Hematopoietic multipotent progenitor cell treated with erythropoietin and hydrocortisone succinate and interleukin-3 and kit ligand, for 6 days (in vitro differentiated cells): ENCODE measurements around the gene DYRK1A.
A peak's percentile ranks its signal among the peaks of the same experiment; 100 is the strongest.
"Not testable (repeated sequence)": the region's sequence is repeated elsewhere in the genome, so short reads cannot be mapped to it uniquely, and the experiment has no call there.

Experiments used
- DNase-seq: peaks from one replicate; pipeline ENCODE4 v3.0.0-alpha.2; 2015

The DYRK1A gene

DNA sequence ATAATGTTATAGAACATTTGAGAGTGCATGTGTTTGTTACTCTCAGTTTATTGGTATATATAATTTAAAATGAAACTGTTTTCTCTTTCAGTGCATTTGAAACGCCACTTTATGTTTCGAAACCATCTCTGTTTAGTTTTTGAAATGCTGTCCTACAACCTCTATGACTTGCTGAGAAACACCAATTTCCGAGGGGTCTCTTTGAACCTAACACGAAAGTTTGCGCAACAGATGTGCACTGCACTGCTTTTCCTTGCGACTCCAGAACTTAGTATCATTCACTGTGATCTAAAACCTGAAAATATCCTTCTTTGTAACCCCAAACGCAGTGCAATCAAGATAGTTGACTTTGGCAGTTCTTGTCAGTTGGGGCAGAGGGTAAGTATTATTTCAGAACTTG lies 123.5 kb downstream of the DYRK1A start:
- DNase-seq: no peak

DNA sequence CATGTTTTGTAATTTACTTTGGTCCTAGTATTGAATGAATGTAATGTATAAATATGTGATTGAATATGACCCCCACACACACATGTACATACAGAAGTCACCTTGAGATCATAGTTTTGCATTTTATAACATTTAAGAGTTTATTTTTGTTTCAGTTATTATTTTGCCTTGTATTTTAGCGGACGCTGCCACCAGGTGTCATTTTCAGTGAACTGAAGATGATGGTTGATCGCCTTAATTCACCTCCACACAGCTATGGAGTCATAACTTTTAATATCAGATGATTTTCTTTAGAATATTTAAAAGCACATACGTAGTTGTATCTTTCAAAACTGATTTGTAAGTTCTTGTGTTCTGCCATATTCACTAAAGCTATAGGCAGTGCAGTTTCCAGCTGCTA lies 130.4 kb downstream of the DYRK1A start:
- peak; percentile 38 for DNase-seq

DNA sequence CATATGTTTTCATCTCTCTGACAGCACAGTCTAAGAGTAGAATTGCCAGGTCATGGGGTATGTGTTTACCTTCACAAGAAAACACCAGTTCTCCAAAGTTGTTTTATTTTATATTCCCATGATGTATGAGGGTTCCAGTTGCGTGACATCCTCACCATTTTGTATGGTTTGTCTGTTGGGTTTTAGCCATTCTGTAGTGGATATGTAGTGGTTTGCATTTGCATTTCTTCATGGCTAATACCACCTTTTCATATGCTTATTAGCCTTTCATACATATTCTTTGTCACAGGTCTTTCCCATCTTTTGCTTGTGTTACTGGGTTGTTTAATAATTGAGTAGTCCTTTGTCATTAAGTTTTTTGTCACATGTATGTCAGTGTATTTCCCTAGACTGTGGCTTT lies 132.1 kb downstream of the DYRK1A start:
- DNase-seq: no peak

DNA sequence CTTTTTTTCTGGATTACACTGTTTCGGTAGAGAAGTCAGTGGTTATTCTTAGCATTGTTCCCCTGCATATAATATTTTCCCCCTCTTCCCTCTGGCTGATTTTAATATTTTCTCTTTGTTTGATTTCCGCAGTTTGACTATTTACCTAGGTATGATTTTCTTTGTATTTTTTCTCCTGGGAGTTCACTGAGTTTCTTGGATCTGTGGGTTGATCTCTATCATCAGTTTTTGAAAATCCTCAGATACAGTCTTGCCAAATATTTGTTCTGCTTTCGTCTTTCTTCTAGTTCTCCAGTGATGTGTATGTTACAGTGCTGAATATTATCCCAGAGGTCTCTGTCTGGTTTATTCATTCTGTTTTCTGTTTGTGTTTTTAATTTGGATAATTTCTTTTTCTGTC lies 136.4 kb downstream of the DYRK1A start:
- DNase-seq: no peak

DNA sequence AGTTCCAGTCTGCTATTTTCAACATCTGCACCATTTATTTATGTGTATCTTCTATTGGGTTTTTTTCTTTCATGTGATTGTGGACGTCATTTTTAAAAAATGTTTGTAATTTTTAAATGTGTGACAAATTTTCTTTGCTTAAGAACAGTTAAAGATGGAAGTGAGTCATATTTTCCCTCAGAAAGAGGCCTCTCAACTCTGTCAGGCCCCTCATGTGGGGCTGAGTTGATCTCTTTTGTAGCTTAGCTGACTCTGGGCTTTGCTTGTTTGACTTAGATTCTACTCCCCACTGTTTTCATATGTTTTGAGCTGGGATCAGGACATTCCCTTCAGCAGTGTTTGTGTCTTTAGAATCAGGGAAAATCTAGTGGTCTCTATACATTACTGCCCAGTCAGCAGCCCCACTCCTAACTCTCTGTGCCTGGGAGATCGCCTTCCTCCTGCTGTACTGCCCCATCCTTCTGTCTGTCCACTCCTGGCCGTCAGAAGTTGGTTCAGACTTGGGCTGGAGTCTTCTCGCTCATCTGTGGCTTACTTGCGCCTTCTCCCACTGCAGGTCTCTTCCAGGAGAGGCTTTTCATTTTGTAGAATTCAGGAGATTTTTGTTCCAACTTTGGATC lies 137.4 kb downstream of the DYRK1A start:
- DNase-seq: no peak

DNA sequence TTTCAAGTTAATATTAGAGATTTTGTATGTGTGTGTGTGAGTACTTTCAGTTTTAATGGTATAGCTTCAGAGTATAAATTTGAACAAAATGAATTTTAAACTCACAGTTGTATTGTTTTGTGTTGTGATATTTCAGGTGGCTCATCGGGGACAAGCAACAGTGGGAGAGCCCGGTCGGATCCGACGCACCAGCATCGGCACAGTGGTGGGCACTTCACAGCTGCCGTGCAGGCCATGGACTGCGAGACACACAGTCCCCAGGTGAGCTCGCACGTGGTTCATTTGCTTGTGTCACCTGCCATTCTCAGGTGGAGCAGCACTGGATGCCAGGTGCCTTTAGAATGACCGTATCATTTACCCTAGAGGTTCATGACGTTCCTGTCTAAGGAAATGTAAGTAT lies 139.4 kb downstream of the DYRK1A start:
- DNase-seq: no peak

DNA sequence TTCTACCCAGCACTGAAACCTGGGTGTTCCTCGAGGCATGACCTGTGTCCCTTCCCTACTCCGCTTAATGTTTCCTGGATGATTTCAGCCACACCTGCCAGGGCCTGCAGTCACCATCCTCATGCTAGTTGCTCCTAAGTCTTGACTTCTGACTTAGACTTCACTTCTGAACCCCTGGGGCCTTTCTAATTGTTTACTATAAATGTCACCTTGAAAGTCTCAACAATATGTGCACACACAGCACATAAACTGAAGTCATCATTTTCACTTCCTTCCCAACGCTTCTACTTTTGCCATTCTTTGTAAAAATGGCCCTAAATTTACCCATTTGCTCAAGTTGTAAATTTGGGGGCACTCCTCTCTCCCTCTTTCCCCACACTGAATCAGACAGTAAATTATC lies 141.1 kb downstream of the DYRK1A start:
- DNase-seq: no peak

DNA sequence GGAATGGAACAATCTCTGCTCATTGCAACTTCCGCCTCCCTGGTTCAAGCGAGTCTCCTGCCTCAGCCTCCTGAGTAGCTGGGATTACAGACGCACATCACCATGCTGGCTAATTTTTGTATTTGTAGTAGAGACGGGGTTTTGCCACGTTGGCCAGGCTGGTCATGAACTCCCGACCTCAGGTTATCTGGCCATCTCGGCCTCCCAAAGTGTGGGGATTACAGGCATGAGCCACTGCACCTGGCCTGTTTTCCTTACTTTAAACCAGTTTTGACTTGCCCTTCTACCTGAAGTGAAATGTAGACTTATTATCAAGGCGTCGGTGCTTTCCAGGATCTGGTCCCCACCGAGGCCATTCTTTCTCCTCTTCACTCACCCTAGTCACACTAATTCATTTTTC lies 141.8 kb downstream of the DYRK1A start:
- DNase-seq: no peak

DNA sequence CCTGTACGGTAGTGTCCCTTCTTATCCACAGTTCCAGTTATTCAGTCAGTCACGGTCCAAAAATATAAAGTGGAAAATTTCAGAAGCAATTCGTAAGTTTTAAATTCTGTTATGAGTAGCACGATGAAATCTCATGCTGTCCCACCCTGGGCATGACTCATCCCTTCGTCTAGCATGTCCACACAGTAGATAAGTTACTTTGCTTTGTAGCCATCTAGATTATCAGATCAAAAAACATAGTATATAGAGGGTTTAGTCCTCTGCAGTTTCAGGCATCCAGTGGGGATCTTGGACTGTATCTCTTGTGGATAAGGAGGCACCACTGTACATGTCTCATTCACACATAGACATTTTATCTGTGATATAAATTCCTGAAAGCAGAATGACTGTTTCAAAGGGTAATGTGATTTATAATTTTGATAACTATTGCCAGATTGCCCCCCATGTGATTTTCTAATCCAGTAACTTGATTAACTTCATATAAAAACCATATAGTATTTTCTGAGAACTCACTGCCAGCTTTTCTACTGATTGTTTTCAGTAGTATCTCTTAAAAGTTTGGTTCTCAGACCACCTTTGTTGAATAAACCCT lies 143.3 kb downstream of the DYRK1A start:
- DNase-seq: peak; percentile 37

DNA sequence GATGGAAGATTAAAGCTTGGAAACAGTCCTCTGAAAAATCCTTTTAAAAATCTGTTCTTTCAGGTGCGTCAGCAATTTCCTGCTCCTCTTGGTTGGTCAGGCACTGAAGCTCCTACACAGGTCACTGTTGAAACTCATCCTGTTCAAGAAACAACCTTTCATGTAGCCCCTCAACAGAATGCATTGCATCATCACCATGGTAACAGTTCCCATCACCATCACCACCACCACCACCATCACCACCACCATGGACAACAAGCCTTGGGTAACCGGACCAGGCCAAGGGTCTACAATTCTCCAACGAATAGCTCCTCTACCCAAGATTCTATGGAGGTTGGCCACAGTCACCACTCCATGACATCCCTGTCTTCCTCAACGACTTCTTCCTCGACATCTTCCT lies 145.3 kb downstream of the DYRK1A start:
- no peak for DNase-seq

DNA sequence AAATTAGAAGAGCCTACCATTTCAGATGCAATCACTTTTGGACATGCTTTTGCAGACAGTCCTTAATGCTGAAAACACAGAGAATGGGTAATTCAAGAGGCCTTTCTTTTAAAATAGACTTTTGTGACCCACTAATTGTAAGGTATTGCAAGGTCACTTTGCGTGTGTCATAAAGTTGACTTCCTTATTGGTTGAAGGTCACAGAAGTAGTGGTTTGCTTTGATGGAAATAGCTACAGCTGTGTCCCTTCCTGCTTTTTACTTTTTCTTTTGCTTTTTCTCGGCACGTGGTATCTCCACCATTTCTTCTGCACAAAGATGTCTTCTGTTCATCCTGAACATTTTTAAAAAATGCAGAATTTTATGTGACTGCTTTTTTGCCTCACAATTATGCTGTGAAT lies 146.8 kb downstream of the DYRK1A start:
- DNase-seq: no peak

DNA sequence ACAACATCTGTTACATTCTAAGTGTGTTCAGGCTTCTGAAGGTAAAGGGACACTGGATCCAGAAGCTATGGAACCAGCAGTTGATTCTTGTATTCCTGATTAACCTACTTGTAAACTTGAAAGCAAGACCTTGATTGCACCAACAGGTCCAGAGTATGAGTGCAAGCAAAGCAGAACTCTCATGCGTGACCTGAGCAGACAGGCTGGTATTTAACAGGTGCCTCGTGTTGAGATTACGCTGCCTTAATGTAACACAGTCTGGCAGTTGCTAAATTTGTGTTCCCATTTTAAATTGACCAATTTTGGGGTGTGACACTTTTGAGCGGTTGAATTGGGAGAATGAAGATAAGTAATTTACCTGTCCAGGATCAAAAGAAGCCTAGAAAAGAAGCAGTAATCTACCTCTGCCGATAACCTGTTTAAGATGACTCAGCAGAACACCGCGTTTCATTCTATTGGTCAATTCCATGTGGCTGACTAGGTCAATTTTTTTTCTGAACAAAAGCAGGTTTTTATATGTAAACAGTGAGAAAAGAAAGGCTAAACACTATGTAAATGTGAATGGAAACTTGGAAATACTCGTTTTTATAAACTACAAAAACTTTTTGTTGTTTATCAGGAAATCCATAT lies 147.6 kb downstream of the DYRK1A start:
- no peak for DNase-seq

DNA sequence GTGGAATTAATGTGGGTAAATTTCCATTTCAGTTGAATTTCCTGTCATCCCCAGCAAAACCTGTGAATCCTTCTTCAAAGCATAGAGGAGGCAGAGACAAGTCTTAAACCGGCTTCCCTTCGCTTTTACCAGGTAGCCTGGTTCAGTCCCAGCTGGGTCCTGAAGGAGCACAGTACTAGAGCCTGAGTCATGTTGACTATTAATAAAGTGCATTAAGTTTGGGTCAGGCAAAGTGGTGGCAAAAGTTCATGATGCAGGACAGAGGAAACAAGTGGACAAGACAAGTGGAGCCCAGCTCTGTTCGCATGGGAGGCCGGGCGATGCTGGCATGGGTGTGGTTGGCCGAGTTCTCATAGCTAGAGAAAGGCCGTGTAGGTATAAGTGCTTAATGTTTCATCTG lies 150.4 kb downstream of the DYRK1A start:
- no peak for DNase-seq

DNA sequence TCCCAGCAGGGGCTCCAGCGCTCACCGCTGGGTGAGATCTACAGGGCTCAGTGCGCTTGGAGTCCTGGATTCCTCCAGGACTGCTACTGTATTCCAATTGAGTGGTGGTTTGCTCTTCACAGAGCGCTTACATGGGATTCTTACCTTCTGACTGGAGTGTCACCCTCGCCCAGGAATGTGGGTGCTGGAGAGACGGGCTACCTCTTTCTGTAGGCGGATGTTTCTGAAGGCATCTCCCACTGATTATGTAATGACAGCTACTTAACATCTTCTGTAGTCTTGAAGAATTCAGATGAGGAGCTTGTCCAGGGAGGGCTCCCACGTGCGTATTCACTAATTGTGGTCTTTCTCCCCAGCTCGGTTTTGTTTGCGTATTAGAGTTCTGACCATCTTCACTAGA lies 154.2 kb downstream of the DYRK1A start:
- no peak for DNase-seq

DNA sequence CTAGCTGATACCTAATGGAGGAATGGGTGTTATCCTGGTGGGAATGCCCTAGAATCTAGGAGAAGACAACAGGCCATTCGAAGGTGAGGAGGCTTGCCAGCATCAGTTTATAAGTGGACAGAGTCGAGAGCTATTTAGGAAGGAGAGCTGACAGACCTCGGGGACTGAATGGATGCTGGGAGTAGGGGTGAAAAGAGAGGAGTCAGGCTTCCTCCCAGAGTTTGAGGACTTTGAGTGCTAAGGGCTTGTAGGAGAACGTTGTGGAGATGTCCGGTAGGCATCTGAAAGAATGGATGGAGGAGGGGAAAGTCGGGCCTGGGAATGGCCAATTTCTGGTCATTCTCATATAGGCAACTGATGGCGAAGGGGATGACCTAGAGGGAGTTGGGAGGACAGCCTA lies 155.1 kb downstream of the DYRK1A start:
- no peak for DNase-seq

DNA sequence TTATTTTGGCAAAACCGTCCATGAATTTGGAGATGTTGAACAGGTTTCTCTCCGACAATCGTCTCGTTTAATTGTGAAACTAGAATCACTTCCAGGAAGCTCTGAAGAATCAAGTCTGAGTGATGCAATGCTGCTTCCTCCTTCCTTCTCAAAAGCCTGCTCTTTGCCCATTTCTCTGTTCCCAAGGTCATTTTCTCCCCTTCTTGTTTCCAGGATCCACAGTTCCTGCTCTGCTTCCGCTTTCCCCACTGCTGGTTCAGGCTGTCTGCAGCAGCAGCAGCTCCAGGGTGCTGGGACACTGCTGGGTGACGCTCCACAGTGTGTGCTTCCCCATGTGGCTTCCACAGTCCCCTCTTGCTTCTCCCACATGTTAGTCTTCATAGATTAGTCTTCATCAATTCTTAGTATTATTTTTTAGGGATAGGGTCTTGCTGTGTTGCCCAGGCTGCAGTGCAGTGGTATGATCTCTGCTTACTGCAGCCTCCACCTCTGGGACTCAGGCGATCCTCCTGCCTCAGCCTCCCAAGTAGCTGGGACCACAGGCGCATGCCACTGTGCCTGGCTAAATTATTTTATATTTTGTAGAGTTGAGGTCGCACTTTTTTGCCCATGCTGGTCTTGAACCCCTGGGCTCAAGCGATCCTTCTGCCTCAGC lies 156.2 kb downstream of the DYRK1A start:
- no peak for DNase-seq

DNA sequence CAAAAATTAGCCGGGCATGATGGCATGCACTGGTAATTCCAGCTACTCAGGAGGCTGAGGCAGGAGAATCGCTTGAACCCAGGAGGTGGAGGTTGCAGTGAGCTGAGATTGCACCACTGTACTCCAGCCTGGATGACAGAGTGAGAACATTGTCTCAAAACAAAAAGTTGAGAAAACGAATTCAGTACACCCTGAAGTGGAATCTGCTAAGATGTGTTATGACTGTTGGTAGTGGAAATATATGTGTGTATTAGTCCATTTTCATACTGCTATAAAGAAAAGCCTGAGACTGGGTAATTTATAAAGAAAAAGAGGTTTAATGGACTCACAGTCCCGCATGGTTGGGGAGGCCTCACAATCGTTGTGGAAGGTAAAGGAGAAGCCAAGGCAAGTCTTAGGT lies 158.4 kb downstream of the DYRK1A start:
- not testable (repeated sequence) for DNase-seq

DNA sequence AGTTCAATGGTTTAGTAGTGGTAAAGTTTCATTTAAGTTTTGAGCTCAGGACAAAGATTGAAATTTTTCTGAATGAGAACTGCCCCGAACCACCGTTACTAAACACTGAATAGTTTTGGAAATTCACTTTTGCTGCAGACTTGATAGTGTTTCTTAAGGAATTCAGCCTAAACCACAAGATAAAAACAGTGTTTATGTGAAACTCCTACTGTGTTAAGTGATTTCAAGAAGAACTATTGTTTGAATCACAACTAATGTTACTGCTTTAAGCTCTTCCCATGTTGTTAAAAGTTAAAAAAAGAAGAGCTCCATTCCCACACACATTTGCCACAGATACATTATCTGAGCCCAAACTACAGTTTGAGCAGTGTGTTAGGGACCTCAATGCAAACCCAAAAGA lies 159.2 kb downstream of the DYRK1A start:
- no peak for DNase-seq

DNA sequence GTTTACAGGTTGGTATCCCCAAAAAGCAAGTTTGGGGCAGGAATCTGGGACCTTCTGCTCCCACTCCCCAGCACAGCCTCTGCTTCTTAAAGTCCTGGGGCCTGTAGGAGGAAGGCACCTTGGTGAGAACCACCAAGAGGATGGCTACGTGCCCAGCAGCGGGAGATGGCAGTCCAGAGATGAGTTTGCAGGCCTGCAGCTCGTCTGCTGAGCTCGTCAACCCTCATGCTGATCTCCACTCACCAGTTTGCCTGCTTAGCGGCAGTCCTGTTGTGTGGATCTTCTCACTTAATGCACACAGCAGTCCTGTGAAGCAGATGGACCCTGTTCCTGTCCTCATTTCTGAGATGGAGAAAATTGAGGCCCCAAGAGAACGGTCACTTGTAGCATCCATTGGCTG lies 160.5 kb downstream of the DYRK1A start:
- DNase-seq: no peak

DNA sequence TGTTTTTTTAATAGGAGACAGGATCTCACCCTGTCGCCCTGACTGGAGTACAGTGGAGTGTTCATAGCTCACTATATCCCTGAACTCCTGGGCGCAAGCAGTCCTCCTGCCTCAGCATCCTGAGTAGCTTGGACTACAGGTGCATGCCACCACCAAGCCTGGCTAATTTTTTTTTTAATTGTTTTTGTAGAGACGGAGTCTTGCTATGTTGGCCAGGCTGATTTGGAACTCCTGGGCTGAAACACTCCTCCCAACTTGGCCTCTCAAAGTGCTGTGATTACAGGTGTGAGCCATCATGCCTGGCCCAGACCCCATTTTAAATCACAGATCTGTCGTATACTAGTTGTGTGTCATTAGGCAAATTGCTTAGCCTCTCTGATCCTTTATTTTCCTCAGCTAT lies 161.1 kb downstream of the DYRK1A start:
- no peak for DNase-seq

DNA sequence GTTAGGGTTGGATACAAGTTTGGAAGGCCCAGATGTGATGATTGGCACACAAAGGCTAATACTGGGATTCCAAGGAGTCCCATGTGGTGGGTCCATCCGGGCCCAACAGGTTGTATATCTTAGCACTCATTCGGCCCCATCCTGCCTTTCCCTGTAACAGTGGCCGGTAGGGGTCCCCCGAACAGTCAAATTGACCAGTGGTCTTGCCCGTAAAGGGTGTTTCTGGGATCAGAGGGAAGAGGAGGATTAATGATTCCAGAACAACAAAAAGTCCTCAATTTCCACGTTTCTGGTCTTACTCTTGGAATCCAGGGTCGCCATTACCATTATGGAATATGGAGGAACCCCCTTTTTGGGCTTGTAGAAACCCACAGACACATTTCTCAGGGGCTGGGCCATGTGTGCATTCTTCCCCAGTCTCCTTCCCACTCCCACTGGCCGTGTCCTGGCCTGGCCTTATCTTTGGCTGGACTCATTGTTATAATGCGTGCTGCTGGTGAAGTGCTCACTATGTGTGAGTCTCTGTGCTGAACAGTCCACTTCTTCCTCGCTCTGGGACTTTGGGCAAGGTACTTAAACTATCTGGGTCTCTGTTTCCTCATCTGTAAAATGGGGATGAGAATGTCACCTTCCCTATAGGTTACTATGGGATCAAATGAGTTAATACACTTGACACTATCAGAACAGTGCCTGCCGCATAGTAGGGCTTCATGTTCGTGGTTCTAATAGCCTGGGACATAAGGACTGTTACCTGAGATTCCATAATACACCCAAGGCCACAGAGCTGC lies 161.8 kb downstream of the DYRK1A start:
- no peak for DNase-seq

DNA sequence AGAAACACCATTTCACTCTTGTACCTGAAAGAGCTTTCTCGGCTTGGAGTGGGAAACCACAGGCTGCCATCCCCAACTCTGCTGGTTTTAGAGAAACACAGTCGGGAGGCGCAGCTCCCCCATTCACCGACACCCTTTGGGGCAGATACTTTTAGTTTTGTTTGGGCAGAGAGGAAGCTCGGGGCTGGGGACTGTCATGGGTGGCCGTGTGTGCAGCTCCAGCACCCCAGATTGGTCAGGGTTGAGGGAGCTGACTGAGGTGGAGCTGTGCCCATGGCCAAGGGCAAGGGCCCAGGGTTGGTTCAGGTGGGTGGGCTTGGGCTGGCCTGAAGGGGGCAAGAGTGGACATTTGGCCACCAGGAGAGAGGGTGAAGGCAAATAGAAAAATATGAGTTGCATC lies 163.1 kb downstream of the DYRK1A start:
- DNase-seq: no peak

DNA sequence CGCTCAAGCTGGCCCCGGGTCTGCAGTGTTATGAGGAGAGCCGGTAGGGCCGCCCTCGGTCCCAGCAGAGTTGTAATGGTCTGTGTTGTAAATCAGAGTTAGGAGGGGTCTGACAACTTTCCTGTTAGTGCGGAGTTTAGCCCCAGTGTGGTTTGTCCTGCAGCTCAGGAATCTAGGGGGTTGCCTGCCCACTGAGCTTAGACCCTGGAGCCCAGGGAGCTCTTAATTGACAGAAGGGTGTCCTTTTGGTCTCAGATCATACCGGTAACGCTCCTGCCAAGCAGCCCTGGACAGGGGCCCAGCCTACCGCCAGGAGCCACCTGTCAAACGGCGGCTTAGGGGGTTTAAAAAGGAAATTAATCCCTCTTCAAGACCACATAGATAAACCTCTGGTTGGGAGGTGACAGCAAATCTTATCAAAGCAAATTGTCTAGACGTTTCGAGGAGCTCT lies 164.4 kb downstream of the DYRK1A start:
- no peak for DNase-seq
